ENCODE results near the gene OPCML. TPM values are rescaled to one million over a fixed set of nuclear protein-coding genes. Genes with fewer than 3 reads are reported as not detected.

Gene OPCML
- total RNA-seq, 1 experiment from 2014 or later, result 0.94 TPM

- Mint-ChIP-seq H3K9me3 (peaks cover 9% of the 10 kb centered on the region in 2 experiments; a peak in 3 of 5 replicates), H3K27ac (no peak overlapping the region; a peak in 1 of 7 replicates), H3K36me3 (ENCODE audit: insufficient read depth in 1 of 3, low read depth in 3 of 3) (peaks cover 0 to 6% (median 0%) of the 10 kb centered on the region in 3 experiments; a peak in 2 of 7 replicates), H3K4me3 (no peak overlapping the region), H3K27me3 (ENCODE audit: low read depth) (peaks cover 2% of the 10 kb centered on the region; the same call in 1 of the 2 replicates), H3K4me1 (peaks cover 4 to 6% of the 10 kb centered on the region in 2 experiments; a peak in 3 of 4 replicates)
- H3K79me1 ChIP-seq (ENCODE audit: insufficient read depth, low read depth, low read length, poor library complexity, severe bottlenecking), result no peaks in the 10 kb centered on the region
- no peak overlapping the region for H2BK15ac ChIP-seq (ENCODE audit: low read depth, low read length)
- H3K18ac ChIP-seq (ENCODE audit: insufficient read length, low read depth, low read length), result no peak overlapping the region
- H3K27me3 ChIP-seq (ENCODE audit: insufficient read depth, low read length), result no peaks in the 10 kb centered on the region
- no peak overlapping the region for H3K27ac ChIP-seq (ENCODE audit: insufficient read length, low read depth, low read length)
- no peak for DNase-seq
- no peak overlapping the region for H4K8ac ChIP-seq (replicated peaks; ENCODE audit: insufficient read length, low read depth, low read length)
- no peak overlapping the region for H3K14ac ChIP-seq (ENCODE audit: insufficient read depth, low read length)
- TF ChIP-seq CTCF (conservative IDR thresholded peaks at IDR 0.05), result no peak
- no peak overlapping the region for H3K23ac ChIP-seq (ENCODE audit: insufficient read length, low read depth, low read length)
- no peak overlapping the region for H3K4ac ChIP-seq (ENCODE audit: low read depth, low read length)
- no peak overlapping the region for H2BK20ac ChIP-seq (ENCODE audit: low read depth, low read length, poor library complexity, severe bottlenecking)
- no peaks in the 10 kb centered on the region for H3K79me2 ChIP-seq (ENCODE audit: insufficient read depth, low read length)
- no peak overlapping the region for H2AK5ac ChIP-seq (ENCODE audit: insufficient read length, low read length)
- no peak overlapping the region for H2BK5ac ChIP-seq (ENCODE audit: insufficient read length, low read length)
- H3K9ac ChIP-seq (ENCODE audit: extremely low read depth, insufficient read length, low read length), result no peak overlapping the region
- no peak overlapping the region for H2AFZ ChIP-seq (ENCODE audit: low read length)
- no peaks in the 10 kb centered on the region for H4K20me1 ChIP-seq (ENCODE audit: control insufficient read depth, insufficient read depth, insufficient read length)
- no peak overlapping the region for H3K56ac ChIP-seq (ENCODE audit: insufficient read length, low read depth, low read length)
- H3K4me2 ChIP-seq (ENCODE audit: insufficient read depth, insufficient read length, low read length), result no peak overlapping the region
- no peak overlapping the region for H3T11ph ChIP-seq (ENCODE audit: low read length)
- no peak overlapping the region for H4K5ac ChIP-seq (ENCODE audit: insufficient read length, low read depth, low read length)
- H3K9me3 ChIP-seq (ENCODE audit: control insufficient read depth, low read depth, low read length), result no peaks in the 10 kb centered on the region
- no peak overlapping the region for H2BK12ac ChIP-seq (ENCODE audit: insufficient read length, low read depth, low read length)
- H4K91ac ChIP-seq (ENCODE audit: insufficient read length, low read depth, low read length), result no peak overlapping the region
- no CpG with 5 or more reads among the region's 2 CpGs for WGBS (ENCODE audit: extremely low coverage, insufficient read length, low lambda C conversion rate)
- no peaks in the 10 kb centered on the region for H3K23me2 ChIP-seq (ENCODE audit: insufficient read length, low read depth, low read length, poor library complexity, severe bottlenecking)
- H2BK120ac ChIP-seq (ENCODE audit: low read depth, low read length, poor library complexity, severe bottlenecking), result no peak overlapping the region
- no peaks in the 10 kb centered on the region for H3K4me1 ChIP-seq (ENCODE audit: insufficient read depth, low read length)
Measured at GRCh38 chr11:132475026-132475425, 1057.3 kb downstream of the OPCML start.

All from H9 (cell line).